ENCODE data around the gene ARL17B. TPM values are rescaled to one million over a fixed set of nuclear protein-coding genes. Genes with fewer than 3 reads are reported as not detected.
"Not testable (repeated sequence)": the region's sequence is repeated elsewhere in the genome, so short reads cannot be mapped to it uniquely, and the experiment has no call there.

ARL17B gene
- total and polyA plus RNA-seq, 2 of the 8 experiments (the other 6 are each of a cell fraction or from before 2014, with no cell fraction given) = 5.4 to 21.6 TPM

DNA sequence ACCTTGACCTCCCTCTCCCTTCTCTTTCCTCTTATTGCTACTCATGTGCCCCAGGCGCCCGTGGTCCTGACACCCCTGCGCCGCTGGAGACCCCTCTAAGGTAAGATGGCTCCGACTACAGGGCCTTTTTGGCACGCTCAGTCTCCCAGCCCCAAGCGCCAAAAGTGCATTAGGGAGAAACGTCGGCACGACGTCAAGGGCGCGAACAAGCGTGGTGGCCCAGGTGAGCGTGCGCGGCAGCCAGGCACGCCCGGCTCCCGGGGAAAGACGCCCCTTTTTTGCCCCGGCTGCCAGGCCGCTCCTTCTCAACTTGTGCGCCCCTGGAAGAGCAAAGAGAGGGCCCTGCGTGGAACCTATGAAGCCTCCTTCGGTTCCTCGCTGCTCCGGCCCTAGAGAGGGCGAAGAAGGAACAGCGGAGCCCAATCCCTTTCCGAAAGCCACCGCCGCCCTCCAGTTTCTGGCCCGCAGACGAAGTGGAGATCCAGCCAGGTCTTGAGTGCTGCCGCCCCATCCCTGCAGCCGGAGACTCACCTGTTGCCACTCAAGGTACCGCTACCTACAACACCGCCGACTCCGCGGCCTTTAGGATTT lies 326 bp downstream of the ARL17B start:
- H3K4me1 ChIP-seq (replicated peaks in 1 of 4; ENCODE audit: control insufficient read depth in 3 of 4, insufficient read depth in 4 of 4, low read length in 3 of 4); H2BK5ac ChIP-seq (ENCODE audit: low read depth, low read length); H4K8ac ChIP-seq (ENCODE audit: extremely low read depth, insufficient read depth, low read length); H2BK20ac ChIP-seq (ENCODE audit: low read length); POLR2A ChIA-PET (ENCODE audit: partially characterized antibody); H2BK12ac ChIP-seq (ENCODE audit: low read depth, low read length); H2AFZ ChIP-seq (ENCODE audit: low read length); H3K4ac ChIP-seq (replicated peaks; ENCODE audit: insufficient read length, low read depth, low read length); H3K9ac ChIP-seq (replicated peaks in 1 of 4; ENCODE audit: extremely low read depth in 1 of 4, low read depth in 3 of 4, low read length in 3 of 4); H3K36me3 ChIP-seq (ENCODE audit: control insufficient read depth in 2 of 4, insufficient read depth in 4 of 4, low read length in 3 of 4); H4K5ac ChIP-seq (ENCODE audit: insufficient read length, low read depth, low read length); H3K14ac ChIP-seq (ENCODE audit: insufficient read length); DNase-seq (ENCODE audit: low read depth in 1 of 2, low spot score in 2 of 2); H3K27ac ChIP-seq (ENCODE audit: low read depth, low read length); H3K23me2 ChIP-seq (ENCODE audit: low read depth, low read length); H2BK15ac ChIP-seq (ENCODE audit: low read length); H3K27me3 ChIP-seq (replicated peaks in 1 of 4; ENCODE audit: control insufficient read depth in 3 of 4, extremely low read depth in 1 of 4, insufficient read depth in 3 of 4, low read length in 3 of 4); H2AK5ac ChIP-seq (ENCODE audit: low read depth, low read length); H4K20me1 ChIP-seq (replicated peaks in 1 of 2; ENCODE audit: control insufficient read depth in 1 of 2, insufficient read depth in 2 of 2, low read length in 2 of 2); H4K91ac ChIP-seq (replicated peaks; ENCODE audit: insufficient read length, low read length); H3K4me2 ChIP-seq (ENCODE audit: insufficient read depth in 1 of 2, low read depth in 2 of 2, low read length in 2 of 2); H3K79me1 ChIP-seq (ENCODE audit: low read depth, low read length); FAIRE-seq; H3K23ac ChIP-seq (ENCODE audit: insufficient read length); H3K9me3 ChIP-seq (ENCODE audit: insufficient read depth in 2 of 2, low read depth in 1 of 2, low read length in 1 of 2); CTCF ChIA-PET (ENCODE audit: partially characterized antibody); H3K56ac ChIP-seq (replicated peaks; ENCODE audit: insufficient read length, low read depth, low read length); H2BK120ac ChIP-seq (replicated peaks; ENCODE audit: low read depth, low read length); H3K79me2 ChIP-seq (ENCODE audit: control insufficient read depth in 1 of 2, insufficient read depth in 2 of 2, low read length in 2 of 2); H3K18ac ChIP-seq (ENCODE audit: extremely low read depth, low read length): not testable (repeated sequence)
- WGBS, 2 experiments (ENCODE audit: extremely low coverage in 1 of 2, insufficient coverage in 1 of 2, insufficient read length in 1 of 2, insufficient replicate concordance in 2 of 2, low coverage in 1 of 2, low lambda C conversion rate in 2 of 2, missing lambda C conversion rate in 1 of 2) = no CpG with 5 or more reads among the region's 42 CpGs
- H3K4me3 ChIP-seq (ENCODE audit: extremely low read depth in 1 of 4, insufficient read depth in 2 of 4, low read depth in 3 of 4, low read length in 4 of 4) = peak overlapping the region in 1 of 4 experiments; percentile 43; a peak in 1 of 8 replicates

DNA sequence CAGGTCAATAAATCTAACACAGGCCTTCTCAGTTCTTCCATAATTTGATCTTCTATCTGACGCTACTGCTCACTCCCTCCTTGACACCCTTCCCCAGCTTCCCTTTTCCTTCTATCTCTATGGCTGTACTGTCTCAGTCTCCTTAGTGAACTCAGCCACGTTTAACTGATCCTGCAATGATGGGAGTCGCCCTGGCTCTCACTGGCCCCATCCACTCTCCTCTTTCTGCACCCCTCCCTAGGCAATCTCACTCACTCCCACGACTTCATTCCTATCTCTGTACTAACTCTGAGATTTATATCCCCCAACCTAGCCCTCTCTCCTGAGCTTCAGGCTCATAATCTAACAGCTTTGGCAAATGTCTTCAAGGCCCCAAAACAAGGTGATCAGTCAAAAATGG lies 7.7 kb downstream of the ARL17B start:
- H3K23me2 ChIP-seq (ENCODE audit: low read depth, low read length); H3K9me3 ChIP-seq (ENCODE audit: insufficient read depth in 2 of 2, low read depth in 1 of 2, low read length in 1 of 2); H3K56ac ChIP-seq (replicated peaks; ENCODE audit: insufficient read length, low read depth, low read length); H3K27me3 ChIP-seq (replicated peaks in 1 of 4; ENCODE audit: control insufficient read depth in 3 of 4, extremely low read depth in 1 of 4, insufficient read depth in 3 of 4, low read length in 3 of 4); DNase-seq (ENCODE audit: low read depth in 1 of 2, low spot score in 2 of 2); H2AFZ ChIP-seq (ENCODE audit: low read length); H3K9ac ChIP-seq (replicated peaks in 1 of 4; ENCODE audit: extremely low read depth in 1 of 4, low read depth in 3 of 4, low read length in 3 of 4); H3K4ac ChIP-seq (replicated peaks; ENCODE audit: insufficient read length, low read depth, low read length); H3K79me1 ChIP-seq (ENCODE audit: low read depth, low read length); H4K91ac ChIP-seq (replicated peaks; ENCODE audit: insufficient read length, low read length); CTCF ChIA-PET (ENCODE audit: partially characterized antibody); POLR2A ChIA-PET (ENCODE audit: partially characterized antibody); H2BK120ac ChIP-seq (replicated peaks; ENCODE audit: low read depth, low read length); FAIRE-seq; H2BK12ac ChIP-seq (ENCODE audit: low read depth, low read length); H2AK5ac ChIP-seq (ENCODE audit: low read depth, low read length); H3K4me3 ChIP-seq (ENCODE audit: extremely low read depth in 1 of 4, insufficient read depth in 2 of 4, low read depth in 3 of 4, low read length in 4 of 4); H3K4me1 ChIP-seq (replicated peaks in 1 of 4; ENCODE audit: control insufficient read depth in 3 of 4, insufficient read depth in 4 of 4, low read length in 3 of 4); H3K23ac ChIP-seq (ENCODE audit: insufficient read length); H4K8ac ChIP-seq (ENCODE audit: extremely low read depth, insufficient read depth, low read length); H3K4me2 ChIP-seq (ENCODE audit: insufficient read depth in 1 of 2, low read depth in 2 of 2, low read length in 2 of 2); H4K20me1 ChIP-seq (replicated peaks in 1 of 2; ENCODE audit: control insufficient read depth in 1 of 2, insufficient read depth in 2 of 2, low read length in 2 of 2); H4K5ac ChIP-seq (ENCODE audit: insufficient read length, low read depth, low read length); H3K79me2 ChIP-seq (ENCODE audit: control insufficient read depth in 1 of 2, insufficient read depth in 2 of 2, low read length in 2 of 2); H3K18ac ChIP-seq (ENCODE audit: extremely low read depth, low read length); H2BK15ac ChIP-seq (ENCODE audit: low read length); H3K36me3 ChIP-seq (ENCODE audit: control insufficient read depth in 2 of 4, insufficient read depth in 4 of 4, low read length in 3 of 4); H3K14ac ChIP-seq (ENCODE audit: insufficient read length); H2BK20ac ChIP-seq (ENCODE audit: low read length); H3K27ac ChIP-seq (ENCODE audit: low read depth, low read length); H2BK5ac ChIP-seq (ENCODE audit: low read depth, low read length): not testable (repeated sequence)
- WGBS, 2 experiments (ENCODE audit: extremely low coverage in 1 of 2, insufficient coverage in 1 of 2, insufficient read length in 1 of 2, insufficient replicate concordance in 2 of 2, low coverage in 1 of 2, low lambda C conversion rate in 2 of 2, missing lambda C conversion rate in 1 of 2) = no CpG with 5 or more reads among the region's 4 CpGs
